HG03025 (cell line): ENCODE measurements around the gene DCAF5.
"Not testable (repeated sequence)": the region's sequence is repeated elsewhere in the genome, so short reads cannot be mapped to it uniquely, and the experiment has no call there.

Experiments used
- ATAC-seq: cut with Tn5 transposase; IDR thresholded peaks from one replicate; pipeline ENCODE4 v1.9.1; 2021; ENCODE audit warnings: mild to moderate bottlenecking, moderate library complexity; ENCODE audit not compliant: unreplicated experiment, low FRiP score

Gene DCAF5

DNA sequence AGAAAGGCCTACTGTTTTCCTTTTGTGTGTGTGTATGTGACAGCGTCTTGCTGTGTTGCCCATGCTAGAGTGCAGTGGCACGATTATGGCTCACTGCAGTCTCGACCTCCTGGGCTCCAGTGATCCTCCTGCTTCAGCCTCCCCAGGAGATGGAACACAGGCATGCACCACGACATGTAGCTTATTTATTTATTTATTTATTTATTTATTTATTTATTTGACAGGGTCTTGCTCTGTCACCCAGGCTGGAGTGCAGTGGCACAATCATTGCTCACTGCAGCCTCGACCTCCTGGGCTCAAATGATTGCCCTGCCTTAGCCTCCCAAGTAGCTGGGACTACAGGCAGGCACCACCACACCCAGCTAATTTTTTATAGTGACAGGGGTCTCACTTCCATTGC, 75.7 kb downstream of the DCAF5 start:
- not testable (repeated sequence) for ATAC-seq

DNA sequence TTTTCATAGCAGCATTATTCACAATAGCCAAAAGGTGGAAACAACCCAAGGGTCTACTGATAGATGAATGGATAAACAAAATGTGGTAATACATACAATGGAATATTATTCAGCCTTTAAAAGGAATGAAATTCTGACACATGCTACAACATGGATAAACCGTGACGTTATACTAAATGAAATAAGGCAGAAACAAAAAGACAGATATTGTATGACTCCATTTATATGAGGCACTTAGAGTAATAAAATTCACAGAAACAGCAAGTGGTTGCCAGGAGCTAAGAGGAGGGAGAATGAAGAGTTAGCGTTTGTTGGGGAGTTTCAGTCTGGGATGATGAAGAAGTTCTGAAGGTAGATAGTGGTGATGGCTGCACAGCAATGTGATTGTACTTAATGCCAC, 76.6 kb downstream of the DCAF5 start:
- ATAC-seq, result no peak

DNA sequence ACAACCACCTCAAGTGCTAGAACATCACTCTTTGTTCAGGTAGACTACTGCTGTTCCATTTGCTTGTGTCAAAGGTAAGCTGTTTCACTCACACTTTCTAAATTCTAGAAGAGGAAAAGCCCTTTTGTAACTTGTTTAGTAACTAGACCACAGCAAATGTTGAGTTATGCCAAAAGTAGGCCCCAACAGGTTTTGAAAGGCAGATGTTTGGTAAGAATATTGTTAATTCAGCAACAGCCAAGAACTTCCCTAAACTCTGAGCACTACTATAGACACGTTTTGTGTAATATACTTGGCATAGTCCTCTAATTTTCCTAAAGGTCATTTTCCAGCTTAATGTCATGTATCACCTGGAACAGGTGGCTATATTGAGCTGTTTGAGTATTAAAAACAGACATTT, 79.0 kb downstream of the DCAF5 start:
- no peak for ATAC-seq

DNA sequence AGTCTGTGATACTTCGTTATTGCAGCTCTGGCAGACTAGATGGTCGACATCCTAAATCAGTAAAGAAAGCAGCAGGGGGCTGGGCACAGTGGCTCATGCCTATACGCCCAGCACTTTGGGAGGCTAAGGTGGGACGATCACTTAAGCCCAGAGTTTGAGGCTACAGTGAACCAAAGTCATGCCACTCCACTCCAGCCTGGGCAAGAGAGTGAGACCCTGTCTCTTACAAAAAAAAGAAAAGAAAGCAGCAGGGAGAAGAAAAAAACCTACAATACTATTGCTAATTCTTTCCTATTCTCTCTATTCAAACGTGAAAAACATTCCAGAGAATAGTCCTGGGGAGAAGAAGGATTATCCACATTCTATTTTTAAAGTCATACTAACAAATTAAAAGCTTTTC, 79.5 kb downstream of the DCAF5 start:
- no peak for ATAC-seq

DNA sequence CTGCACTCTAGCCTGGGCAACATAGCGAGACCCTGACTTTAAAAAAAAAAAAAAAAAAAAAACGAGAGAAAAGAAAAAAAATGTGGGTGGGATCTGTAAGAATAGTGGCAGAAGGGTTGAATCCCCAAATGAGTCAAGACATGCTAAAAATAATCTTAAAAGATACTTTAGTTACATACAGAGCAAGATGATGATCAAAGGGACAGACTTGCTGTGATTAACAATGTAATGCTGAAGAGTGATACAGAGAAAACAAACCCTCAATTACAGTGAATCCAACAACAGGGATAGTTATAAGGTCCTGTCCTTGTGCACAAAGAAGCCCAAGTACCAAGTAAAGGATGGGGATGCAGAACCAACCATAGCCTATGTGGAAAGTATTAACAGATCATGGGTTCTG, 80.3 kb downstream of the DCAF5 start:
- ATAC-seq, result no peak

DNA sequence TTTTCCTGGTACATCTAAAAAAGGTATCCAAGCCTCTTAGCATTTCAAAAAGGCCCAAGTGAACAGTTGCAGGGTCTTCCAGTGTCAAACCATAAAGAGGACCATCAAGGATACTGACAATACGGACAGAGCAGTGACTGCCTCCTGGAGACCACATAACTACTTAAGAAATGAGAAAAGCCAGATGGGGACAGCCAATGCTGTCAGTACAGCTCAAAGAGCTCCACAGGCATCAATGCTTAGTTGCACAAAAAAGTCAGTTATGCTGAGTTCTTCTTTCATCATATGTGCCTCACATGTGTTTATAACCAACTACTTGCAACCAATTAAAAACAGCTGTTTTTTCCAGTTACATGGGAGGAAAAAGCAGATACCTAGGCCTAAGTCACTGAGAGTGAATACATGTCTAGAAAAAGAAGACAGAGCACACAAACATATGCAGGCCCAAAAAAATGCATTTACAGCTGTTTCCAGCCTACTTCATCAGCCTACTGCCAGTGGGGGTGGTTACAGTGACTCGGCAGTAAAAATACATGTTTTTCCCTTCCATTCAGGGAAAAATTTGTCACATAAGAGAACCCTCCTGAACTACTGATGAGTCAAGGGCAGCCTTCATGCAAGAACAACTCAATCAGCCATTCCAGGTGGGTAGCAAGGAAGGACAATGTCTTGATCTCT, 84.0 kb downstream of the DCAF5 start:
- no peak for ATAC-seq

DNA sequence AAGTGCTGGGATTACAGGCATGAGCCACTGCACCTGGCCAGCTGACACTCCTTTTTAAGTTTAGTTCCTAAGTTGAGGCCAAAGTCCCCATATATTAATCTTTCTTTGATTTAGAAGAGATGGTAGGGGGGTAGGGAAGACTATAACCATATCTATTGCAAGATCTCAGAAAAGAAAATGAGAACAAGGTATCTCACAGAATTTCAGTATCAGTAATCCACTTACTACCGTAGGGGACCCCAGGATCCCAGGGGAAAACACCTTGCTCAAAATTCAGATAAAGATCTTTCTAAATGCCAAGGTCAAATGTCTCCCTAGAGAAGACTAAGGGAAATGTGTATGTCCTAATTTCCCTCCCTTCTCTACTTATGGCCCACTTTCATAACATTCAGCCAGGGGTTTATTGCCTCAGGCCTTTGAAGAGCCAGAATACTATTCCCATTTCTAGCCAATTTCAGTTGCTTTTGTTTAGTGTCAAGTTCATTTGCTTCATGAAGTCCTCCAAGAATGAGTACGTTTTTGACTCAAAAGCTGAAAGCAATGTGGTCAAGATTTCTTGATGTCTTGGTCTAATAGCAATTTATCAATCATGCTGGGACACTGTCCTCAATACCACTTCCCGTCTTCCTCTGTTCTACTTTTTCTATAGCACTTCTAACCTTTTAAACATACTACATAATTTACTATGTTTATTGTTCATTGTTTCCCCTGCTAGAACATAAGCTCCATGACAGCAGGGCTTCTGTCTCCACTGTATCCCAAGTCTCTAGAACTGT, 86.3 kb downstream of the DCAF5 start:
- ATAC-seq, result no peak

DNA sequence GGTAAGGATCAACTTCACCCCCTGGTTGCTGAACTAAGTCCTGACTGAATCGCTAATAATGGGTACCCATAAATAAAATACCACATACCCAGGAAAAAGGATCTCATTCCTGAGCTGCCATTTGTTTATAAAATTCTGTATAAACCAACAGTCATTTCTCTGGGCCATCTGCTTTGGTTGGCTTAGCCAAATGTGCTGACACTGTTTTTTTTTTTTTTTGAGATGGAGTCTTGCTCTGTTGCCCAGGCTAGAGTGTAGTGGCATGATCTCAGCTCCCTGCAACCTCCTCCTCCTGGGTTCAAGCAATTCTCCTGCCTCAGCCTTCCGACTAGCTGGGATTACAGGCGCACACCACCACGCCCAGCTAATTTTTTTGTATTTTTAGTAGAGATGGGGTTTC, 87.0 kb downstream of the DCAF5 start:
- ATAC-seq, result not testable (repeated sequence)

DNA sequence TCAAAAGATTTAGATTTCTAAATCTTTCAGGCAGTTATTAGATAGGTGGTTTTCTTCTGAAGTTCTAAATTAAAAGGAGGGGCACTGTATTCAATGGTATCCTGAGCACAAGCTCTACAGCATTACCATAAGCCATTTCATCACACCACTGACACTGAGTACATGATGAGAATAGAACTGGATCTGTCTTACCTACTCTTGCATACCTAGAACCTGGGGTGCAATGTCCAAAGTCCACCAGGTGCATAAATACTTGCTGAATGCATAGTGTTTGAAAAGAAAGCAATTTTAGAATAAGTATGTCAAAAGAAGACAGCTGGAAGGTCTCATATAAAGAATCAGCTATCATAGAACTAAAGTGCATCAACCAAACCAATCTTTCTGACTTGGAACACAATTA, 88.3 kb downstream of the DCAF5 start:
- ATAC-seq, result no peak

DNA sequence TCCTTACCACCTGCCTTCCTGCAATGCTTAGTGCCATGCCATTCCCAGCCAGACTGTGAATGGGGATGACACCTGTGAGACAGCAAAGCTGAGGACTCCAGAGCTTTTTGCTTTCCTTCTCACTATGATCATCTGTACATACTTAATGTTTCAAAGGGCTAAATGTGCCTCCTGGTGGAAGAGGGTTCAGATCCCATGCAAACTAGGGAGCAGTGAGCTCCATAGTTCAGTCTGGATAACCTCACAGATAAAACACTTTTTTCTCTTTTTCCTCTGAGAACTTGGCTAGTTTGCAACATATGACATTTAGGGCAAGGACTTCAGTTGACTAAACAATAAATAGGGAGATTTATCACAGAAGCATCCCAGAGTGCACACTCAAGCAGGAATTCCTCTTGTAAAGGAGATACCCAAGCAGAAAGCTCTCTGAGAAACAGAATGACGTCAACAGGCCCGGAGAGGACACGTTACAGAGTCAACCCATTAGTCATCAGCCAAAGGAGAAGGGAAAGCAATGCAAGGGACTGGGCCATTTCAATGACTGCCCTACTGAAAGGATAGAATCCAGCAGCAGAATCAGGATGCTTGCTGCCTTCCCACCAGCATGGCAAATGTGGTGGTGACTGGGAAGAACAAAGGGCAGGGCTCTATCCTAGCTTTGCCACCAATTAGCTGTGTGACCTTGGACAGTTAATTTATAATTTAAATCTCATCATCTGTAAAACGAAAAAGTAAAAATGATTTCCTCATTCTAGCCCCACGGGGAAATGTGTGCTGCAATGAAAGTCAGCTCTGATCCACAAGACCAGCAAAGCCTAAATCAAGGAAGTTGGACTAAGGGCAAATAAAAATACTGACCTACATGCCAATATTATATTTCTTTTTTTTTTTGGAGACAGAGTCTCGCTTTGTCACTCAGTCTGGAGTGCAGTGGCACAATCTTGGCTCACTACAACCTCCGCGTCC, 93.0 kb downstream of the DCAF5 start:
- ATAC-seq, result no peak

DNA sequence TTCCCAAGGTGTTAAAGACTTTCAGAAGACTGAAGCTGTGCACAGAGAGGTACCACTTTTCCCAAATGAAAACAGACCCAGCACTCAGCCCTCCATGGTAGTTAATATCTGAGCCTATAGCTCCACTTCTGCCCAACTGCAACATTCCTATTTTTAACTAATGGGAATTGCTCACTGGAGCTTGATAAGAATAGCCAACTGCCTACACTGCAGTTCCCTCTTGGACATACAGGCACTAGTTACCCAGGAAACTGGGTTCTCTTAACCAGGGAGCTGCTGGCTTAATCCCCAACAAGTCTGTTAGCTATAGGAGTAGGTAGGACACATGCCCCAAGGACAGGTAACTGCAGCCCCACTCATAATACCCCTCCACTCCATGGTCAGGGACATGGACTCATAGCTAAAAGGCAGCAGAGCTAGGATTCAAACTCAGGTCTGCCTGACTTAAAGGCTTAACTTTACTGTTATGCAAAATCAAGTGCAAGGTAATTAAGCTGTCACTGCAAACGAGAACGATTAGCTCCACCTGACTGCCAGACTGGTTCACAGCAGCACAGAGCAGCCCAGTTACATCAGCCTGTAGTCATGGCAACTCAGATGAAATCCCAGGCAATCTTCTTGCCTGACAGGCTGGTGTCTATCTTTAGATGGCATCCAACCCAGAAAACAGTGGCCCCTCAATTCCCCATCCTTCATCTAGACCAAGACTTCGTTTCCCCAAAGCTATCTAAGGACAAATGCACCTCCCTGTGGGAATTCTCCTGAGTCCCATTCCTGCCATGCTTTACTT, 96.7 kb downstream of the DCAF5 start:
- no peak for ATAC-seq

DNA sequence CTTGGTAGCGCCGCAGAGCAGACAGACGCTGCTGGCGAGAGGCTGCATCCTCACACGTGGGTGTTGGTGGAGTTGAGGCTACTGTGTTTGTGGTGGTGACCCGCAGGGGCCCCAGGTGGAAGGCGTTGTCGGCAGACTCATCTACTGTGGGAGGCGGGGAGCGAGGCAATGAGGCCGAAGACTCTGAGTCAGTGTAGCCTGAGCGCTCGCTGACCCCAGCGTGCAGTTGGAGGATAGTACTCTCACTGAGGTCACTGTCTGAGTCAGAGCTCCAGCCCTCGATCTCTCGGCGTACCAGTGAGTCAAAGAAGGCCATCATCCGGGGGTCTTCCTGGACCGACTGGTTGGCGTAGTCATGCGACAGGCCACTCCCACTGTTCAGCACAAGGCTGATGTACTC, 97.8 kb downstream of the DCAF5 start:
- no peak for ATAC-seq

DNA sequence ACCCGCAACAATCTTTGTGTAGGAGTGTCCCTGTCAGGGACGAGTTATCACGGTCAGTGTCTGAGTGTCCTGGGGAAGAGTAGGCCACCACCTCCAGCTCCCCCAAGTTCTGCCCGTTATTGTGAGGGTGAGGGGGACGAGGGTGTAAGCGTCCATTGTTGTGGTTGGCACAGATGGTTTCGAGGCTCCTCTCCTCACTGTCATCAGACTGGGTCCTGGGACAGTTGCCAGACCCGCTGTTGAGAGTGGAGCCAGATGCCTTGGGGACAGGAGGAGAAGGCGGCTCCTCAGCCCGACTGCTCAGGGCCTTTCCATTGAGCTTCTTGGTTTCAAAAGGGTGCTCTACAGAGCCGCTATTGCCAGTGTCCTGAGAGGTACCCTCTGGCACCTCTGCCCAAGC, 98.9 kb downstream of the DCAF5 start:
- ATAC-seq, result no peak

DNA sequence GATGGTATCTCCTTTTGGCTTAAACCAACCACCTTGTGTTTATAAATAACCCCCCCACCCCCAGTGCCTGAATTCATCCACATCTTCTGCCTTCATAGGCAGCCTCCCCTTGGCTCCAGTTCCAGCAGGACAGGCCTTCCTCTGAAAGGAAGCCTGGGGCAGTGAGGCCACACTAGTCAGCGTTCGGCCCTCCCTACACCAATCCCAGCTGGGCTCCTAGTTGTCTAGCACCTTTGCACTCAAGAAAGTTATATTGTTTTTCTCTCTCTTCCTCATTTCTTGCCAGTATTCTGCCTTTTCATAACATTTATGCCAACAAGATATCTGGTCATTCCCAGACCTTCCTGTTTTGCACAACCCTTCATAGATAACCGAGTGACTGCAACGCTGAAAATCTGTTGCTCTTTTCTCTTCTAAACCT, 100.7 kb downstream of the DCAF5 start:
- ATAC-seq, result no peak

DNA sequence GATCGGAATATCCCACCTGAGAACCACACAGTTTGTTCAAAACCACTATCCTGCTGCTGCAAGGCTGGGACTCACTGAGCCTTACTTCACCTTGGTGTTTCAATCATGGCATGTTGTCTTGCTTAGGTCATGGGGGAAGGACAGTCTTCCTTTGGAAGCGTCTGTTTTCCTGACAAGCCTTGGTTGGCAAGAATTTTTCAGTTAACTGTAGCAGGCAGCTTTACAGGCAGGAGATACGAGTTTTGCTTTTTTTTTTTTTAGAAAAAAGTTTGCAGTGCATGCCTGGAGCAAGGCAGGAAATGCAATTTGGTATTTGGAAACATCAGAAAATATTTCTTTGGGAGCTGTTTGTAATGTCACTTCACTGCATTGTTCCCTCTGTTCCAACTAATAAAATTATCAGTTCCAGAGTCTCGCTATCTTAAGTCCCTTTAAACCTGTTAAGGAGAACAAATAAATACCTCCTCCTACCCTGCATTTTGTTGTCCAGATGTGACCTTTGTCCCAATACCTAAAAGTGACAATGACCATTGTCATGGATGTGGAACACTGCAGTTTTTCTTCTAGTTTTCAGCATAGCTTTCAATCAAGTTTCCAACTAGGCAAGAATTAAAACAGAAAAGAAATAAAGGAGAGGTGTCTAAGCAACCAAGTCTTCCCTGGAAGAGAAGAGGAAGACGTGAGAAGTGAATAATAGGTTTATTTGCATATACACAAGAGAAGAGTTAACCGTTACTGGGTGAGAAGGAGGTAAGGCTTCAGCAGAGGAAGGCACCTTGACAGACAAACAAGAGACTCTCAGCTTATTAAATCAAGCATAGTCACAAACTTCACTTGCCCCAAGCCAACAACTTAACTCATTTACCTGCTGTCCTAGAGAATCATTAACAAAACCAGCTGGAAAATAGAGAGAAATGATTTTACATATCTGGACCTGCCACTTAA, 102.4 kb downstream of the DCAF5 start:
- ATAC-seq, result no peak

DNA sequence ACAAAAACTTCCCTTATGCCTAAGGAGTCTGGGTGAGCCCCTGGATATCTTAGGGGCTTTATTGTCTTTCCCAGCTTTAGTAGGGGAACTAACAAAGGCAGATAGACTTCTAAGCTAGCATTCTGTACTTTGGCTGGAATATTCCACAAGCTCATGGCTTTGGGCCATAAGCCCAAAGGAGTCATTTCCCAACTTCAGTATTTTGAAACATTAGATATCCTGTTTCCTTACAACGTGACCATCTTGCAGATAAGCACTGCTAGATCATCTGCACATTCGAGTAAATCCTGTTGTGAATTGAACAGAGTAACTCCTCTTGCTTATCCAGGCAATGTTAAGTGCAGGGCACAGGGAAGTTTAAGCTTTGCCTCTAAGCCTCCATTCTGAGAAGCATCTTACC, 103.2 kb downstream of the DCAF5 start:
- no peak for ATAC-seq

DNA sequence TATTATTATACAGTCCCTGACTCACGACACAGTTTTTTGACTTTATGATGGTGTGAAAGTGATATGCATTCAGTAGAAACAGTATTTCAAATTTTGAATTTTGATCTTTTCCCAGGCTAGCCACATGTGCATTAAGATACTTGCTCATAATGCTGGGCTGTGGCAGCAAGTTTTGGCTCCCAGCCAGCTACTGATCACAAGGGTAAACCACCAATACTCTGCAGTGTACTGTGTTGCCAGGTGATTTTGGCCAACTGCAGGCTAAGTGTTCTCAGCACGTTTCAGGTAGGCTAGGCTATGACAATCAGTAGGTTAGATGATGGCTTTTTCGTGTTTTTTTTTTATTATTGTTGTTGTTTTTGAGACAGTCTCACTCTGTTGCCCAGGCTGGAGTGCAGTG, 104.5 kb downstream of the DCAF5 start:
- no peak for ATAC-seq

DNA sequence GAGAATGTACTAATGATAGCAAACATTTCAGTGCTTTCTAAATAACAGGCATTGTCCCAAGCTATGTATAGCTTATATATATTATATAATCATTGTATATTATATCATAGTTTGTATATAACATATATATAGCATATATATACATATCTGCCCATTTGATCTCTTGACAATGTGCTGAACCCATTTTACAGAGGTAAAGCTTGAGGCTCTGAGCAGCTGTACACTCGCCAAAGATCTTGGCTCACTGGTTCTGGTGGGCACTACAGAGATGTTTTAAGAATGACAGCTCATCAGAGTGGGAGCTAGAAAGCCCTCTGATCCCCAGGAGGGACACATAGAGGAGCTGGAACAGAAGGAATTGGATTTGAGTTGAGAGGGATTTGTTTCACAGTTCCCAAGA, 105.7 kb downstream of the DCAF5 start:
- ATAC-seq, result no peak

DNA sequence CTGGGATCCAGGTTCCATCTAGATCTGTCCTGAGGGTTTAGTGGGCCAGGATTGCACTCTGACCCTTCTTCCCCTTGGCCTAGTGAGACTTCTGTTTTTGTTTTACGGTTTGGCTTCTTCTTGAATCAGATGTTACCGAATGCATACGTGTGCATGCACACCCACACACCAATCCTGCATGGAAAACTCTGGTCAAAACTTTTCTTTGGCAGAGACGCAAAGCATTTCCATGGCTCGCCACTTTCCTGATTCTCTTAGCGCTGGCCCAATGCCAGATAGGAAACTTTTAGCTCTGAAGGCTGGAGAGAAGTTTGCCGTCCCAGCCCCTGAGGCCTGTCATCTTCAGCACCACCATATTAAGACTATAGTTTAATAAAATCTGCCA, 106.5 kb downstream of the DCAF5 start:
- no peak for ATAC-seq
